ENCODE results near the gene LRP10. TPM values are rescaled to one million over a fixed set of nuclear protein-coding genes. Genes with fewer than 3 reads are reported as not detected.

LRP10 gene
- total and polyA plus RNA-seq, 2 of the 4 experiments (the other 2 are of a cell fraction) = 25.1 to 118 TPM

DNA sequence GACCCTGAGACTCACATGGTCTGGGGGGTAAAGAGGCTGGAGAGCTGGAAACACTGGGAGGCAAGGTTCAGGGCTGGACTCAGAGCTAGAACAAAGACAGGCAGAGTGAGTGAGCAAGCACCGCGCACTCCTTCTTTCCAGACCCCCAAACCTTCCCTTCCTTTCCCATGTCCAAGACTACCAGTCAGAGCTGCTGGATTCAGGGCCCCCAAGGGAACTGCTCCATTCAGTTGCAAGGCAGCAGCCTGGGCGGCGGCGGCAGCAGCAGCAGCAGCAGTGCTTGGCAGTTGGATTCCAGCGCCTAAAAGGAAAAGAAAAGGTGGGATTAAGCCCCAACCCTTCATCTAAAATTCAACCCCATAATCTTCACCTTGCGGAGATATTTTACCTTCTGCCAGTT is 30.3 kb downstream of the LRP10 start:
- Histone ChIP-seq H3K4me2 (ENCODE audit: low read depth, low read length) (no peak overlapping the region), H3K79me1 (ENCODE audit: low read depth in 1 of 2, low read length in 2 of 2) (peaks cover 0 to 19% of the 10 kb centered on the region in 2 experiments; a peak in 3 of 4 replicates), H3K27me3 (ENCODE audit: control insufficient read depth, insufficient read depth, low read length) (no peaks in the 10 kb centered on the region), H2AK5ac (ENCODE audit: low read depth, low read length) (no peak overlapping the region), H2AK9ac (replicated peaks; ENCODE audit: low read depth, low read length, poor library complexity) (no peak overlapping the region), H3K18ac (ENCODE audit: low read depth, low read length) (no peak overlapping the region), H3K27ac (ENCODE audit: insufficient read depth, low read length) (no peak overlapping the region), H4K8ac (ENCODE audit: low read depth in 2 of 2, low read length in 2 of 2) (no peak overlapping the region), H2BK15ac (ENCODE audit: low read depth, low read length) (no peak overlapping the region), H3K56ac (ENCODE audit: extremely low read depth, insufficient read depth, low read length) (no peak overlapping the region), H2AFZ (replicated peaks; ENCODE audit: low read length, poor library complexity) (no peak overlapping the region), H3K4me1 (ENCODE audit: control insufficient read depth, insufficient read depth, low read length) (peaks cover 17% of the 10 kb centered on the region), H3K9me3 (ENCODE audit: control insufficient read depth, insufficient read depth, low read length) (no peaks in the 10 kb centered on the region), H3K9ac (ENCODE audit: low read depth, low read length) (no peak overlapping the region), H4K91ac (ENCODE audit: insufficient read depth, low read depth, low read length) (no peak overlapping the region), H4K5ac (ENCODE audit: low read depth, low read length) (no peak overlapping the region), H3K9me1 (ENCODE audit: insufficient read depth, low read length) (peaks cover 14% of the 10 kb centered on the region), H3K36me3 (ENCODE audit: control insufficient read depth, insufficient read depth, low read length) (peaks cover 47% of the 10 kb centered on the region), H4K20me1 (ENCODE audit: insufficient read depth, low read length) (no peaks in the 10 kb centered on the region), H3K14ac (replicated peaks; ENCODE audit: low read depth, low read length) (no peak overlapping the region), H2BK120ac (ENCODE audit: low read depth, low read length) (no peak overlapping the region), H3K23ac (ENCODE audit: low read depth, low read length) (no peak overlapping the region), H3K4ac (ENCODE audit: low read depth, low read length) (no peak overlapping the region), H3K4me3 (ENCODE audit: insufficient read depth, low read depth, low read length) (no peak overlapping the region), H2BK5ac (ENCODE audit: low read depth, low read length, poor library complexity, severe bottlenecking) (no peak overlapping the region), H2BK20ac (ENCODE audit: low read depth, low read length) (no peak overlapping the region)
- in situ Hi-C loops (cut with MboI; ENCODE audit: low sequenced_read_pairs) = loop anchor here (5.0 kb wide), 1 partner anchor 344 kb away; no protein-coding TSS in a partner anchor
- no peak for TF ChIP-seq BHLHE40 (IDR thresholded peaks at IDR 0.05; ENCODE audit: low read depth, low read length)
- TF ChIP-seq MXI1 (IDR thresholded peaks at IDR 0.05; ENCODE audit: borderline replicate concordance, low read depth, low read length) = no peak
- TF ChIP-seq MAFK (IDR thresholded peaks at IDR 0.05; ENCODE audit: low read depth, low read length) = no peak
- no peak for TF ChIP-seq CEBPB (IDR thresholded peaks at IDR 0.05; ENCODE audit: low read depth, low read length)
- TF ChIP-seq RCOR1 (IDR thresholded peaks at IDR 0.05; ENCODE audit: insufficient replicate concordance, low read length) = no peak
- TF ChIP-seq RFX5 (IDR thresholded peaks at IDR 0.05; ENCODE audit: low read depth, low read length) = no peak
- TF ChIP-seq CHD1 (IDR thresholded peaks at IDR 0.05; ENCODE audit: low read depth, low read length) = no peak
- ATAC-seq (ENCODE audit: low read depth) (no peak), DNase-seq (no peak)
- no CpG with 5 or more reads among the region's 7 CpGs for WGBS, 2 experiments (ENCODE audit: extremely low coverage in 2 of 2, insufficient read length in 1 of 2)
- ChIA-PET POLR2A (ENCODE audit: unreplicated experiment) (no interaction called here), CTCF (interaction anchor here (0.5 to 0.7 kb wide), 2 partner anchors 29 to 1213 kb away, joined by 3 read pairs; partner anchors contain the start of genes DCAF11 and NRL)
- dilution Hi-C loops (cut with HindIII; ENCODE audit: low sequenced_read_pairs, unreplicated experiment) = no loop called here
- no TSS peak for BruUV-seq (replicated peaks)
- intact Hi-C loops (cut with micrococcal nuclease) = loop anchor here (2.0 kb wide), 1 partner anchor 79 kb away; no protein-coding TSS in a partner anchor
